SK-N-SH (cell line): ENCODE data around the gene DSG3. TPM values are rescaled to one million over a fixed set of nuclear protein-coding genes. Genes with fewer than 3 reads are reported as not detected.

Experiments used
- CTCF ChIA-PET: fragments of 300-600, 350-600 bp; formaldehyde crosslinking; extraction: SDS; loops from one replicate; lab custom pipeline; 2021; lab: Yijun Ruan, JAX
- POLR2A ChIA-PET: fragments of 350-600 bp; sonication (Branson Sonifier 250); formaldehyde crosslinking; extraction: SDS; loops from one replicate; lab custom pipeline; 2020; ENCODE audit warnings: antibody characterized with exemption, inconsistent platforms; lab: Yijun Ruan, JAX
- DNase-seq: peaks from one replicate; pipeline ENCODE4 v3.0.0; 2012
- H2AFZ ChIP-seq: fragments of 200-600 bp; sonication (generic); 2 replicates; pipeline ENCODE4 v1.8.1; 2016; ENCODE audit warnings: antibody characterized with exemption, mild to moderate bottlenecking, low read depth
- H3F3A ChIP-seq: fragments of 200-600 bp; sonication (generic); replicated peaks from 2 replicates; pipeline ENCODE3; 2016; ENCODE audit warnings: antibody characterized with exemption, mild to moderate bottlenecking; ENCODE audit not compliant: insufficient read depth
- H3K27ac ChIP-seq, 2 experiments: fragments of 200-500 bp in 1 of 2; fragments of 200-600 bp in 1 of 2; sonication (Bioruptor generic) in 1 of 2; sonication (generic), shearing (Covaris generic) in 1 of 2; 2 replicates each; pipeline versions ENCODE4 v1.5.1 to v1.6.1; 2014 to 2016; ENCODE audit warnings: low read depth in 2 of 2, inconsistent platforms in 1 of 2, low read length in 1 of 2, mild to moderate bottlenecking in 1 of 2, mixed read lengths in 1 of 2
- H3K27me3 ChIP-seq: fragments of 200-600 bp; sonication (generic), shearing (Covaris generic); 2 replicates; pipeline ENCODE4 v1.6.1; 2016; ENCODE audit warnings: mixed run types; ENCODE audit not compliant: insufficient read depth
- H3K36me3 ChIP-seq, 2 experiments: fragments of 200-500 bp in 1 of 2; fragments of 200-600 bp in 1 of 2; sonication (Bioruptor generic) in 1 of 2; sonication (generic) in 1 of 2; replicated peaks in 1 of 2; 2 replicates each; pipeline versions ENCODE3 to v1.5.1; 2014 to 2016; ENCODE audit warnings: low read length in 1 of 2, mild to moderate bottlenecking in 1 of 2; ENCODE audit not compliant: insufficient read depth in 2 of 2, control insufficient read depth in 1 of 2
- H3K4me1 ChIP-seq, 2 experiments: fragments of 200-500 bp in 1 of 2; fragments of 200-600 bp in 1 of 2; sonication (Bioruptor generic) in 1 of 2; sonication (generic), shearing (Covaris generic) in 1 of 2; 2 replicates each; pipeline versions ENCODE4 v1.5.1 to v1.6.1; 2014 to 2016; ENCODE audit warnings: low read depth in 1 of 2, low read length in 1 of 2, mixed run types in 1 of 2; ENCODE audit not compliant: insufficient read depth in 2 of 2, control insufficient read depth in 1 of 2
- H3K4me2 ChIP-seq: fragments of 200-600 bp; sonication (generic), shearing (Covaris generic); 2 replicates; pipeline ENCODE4 v1.6.1; 2017; ENCODE audit warnings: mixed run types
- H3K4me3 ChIP-seq, 2 experiments: fragments of 200-500 bp in 1 of 2; fragments of 200-600 bp in 1 of 2; sonication (Bioruptor generic) in 1 of 2; sonication (generic), shearing (Covaris generic) in 1 of 2; 2 replicates each; pipeline versions ENCODE4 v1.5.1 to v1.8.1; 2014 to 2016; ENCODE audit warnings: low read depth in 2 of 2, inconsistent platforms in 1 of 2, low read length in 1 of 2, mild to moderate bottlenecking in 1 of 2, mixed read lengths in 1 of 2, moderate library complexity in 1 of 2
- H3K79me2 ChIP-seq: fragments of 200-600 bp; sonication (generic); 2 replicates; pipeline ENCODE4 v1.8.1; 2017; ENCODE audit warnings: mild to moderate bottlenecking; ENCODE audit not compliant: insufficient read depth
- H3K9ac ChIP-seq: fragments of 200-600 bp; sonication (generic); 2 replicates; pipeline ENCODE4 v1.6.1; 2017; ENCODE audit warnings: mixed run types
- H3K9me2 ChIP-seq: fragments of 200-600 bp; sonication (generic); 2 replicates; pipeline ENCODE4 v1.6.1; 2017; ENCODE audit warnings: mixed run types
- H3K9me3 ChIP-seq: fragments of 200-600 bp; sonication (generic); 2 replicates; pipeline ENCODE4 v1.6.1; 2017; ENCODE audit warnings: mixed run types, mild to moderate bottlenecking, moderate library complexity
- H4K20me1 ChIP-seq: fragments of 200-600 bp; sonication (generic); 2 replicates; pipeline ENCODE4 v1.6.1; 2017; ENCODE audit warnings: mild to moderate bottlenecking, mixed run types; ENCODE audit not compliant: insufficient read depth
- CHD2 ChIP-seq: fragments of 150-350 bp; IDR thresholded peaks from 2 replicates; pipeline ENCODE4 v1.6.1; 2018; ENCODE audit warnings: low read length; ENCODE audit not compliant: partially characterized antibody
- FOSL2 ChIP-seq: IDR thresholded peaks from 2 replicates; pipeline ENCODE4 v1.4.0; 2012; ENCODE audit warnings: low read depth, mild to moderate bottlenecking, moderate library complexity, borderline replicate concordance
- FOXJ3 ChIP-seq: sonication (generic); formaldehyde crosslinking; IDR thresholded peaks from 2 replicates; pipeline ENCODE4 v1.5.1; 2020; ENCODE audit warnings: mild to moderate bottlenecking, missing genetic modification reagents
- GATA2 ChIP-seq: sonication (generic); formaldehyde crosslinking; IDR thresholded peaks from 2 replicates; pipeline ENCODE4 v1.5.0; 2020; ENCODE audit warnings: mild to moderate bottlenecking, missing genetic modification reagents
- JUND ChIP-seq: IDR thresholded peaks from 2 replicates; pipeline ENCODE4 v1.4.0; 2012
- MAX ChIP-seq: IDR thresholded peaks from 2 replicates; pipeline ENCODE4 v1.4.0; 2012; ENCODE audit warnings: low read depth
- MEF2A ChIP-seq: IDR thresholded peaks from 2 replicates; pipeline ENCODE4 v1.4.0; 2012; ENCODE audit warnings: low read depth, borderline replicate concordance
- POLR2AphosphoS5 ChIP-seq: IDR thresholded peaks from 2 replicates; pipeline ENCODE4 v1.6.1; 2012; ENCODE audit warnings: low read depth, low read length
- REST ChIP-seq: IDR thresholded peaks from 2 replicates; pipeline ENCODE4 v1.6.1; 2012; ENCODE audit warnings: mild to moderate bottlenecking, low read depth, low read length, moderate library complexity
- RFX5 ChIP-seq: IDR thresholded peaks from 2 replicates; pipeline ENCODE4 v1.6.1; 2012; ENCODE audit warnings: mild to moderate bottlenecking, improper control_type of control experiment, low read length
- SIN3A ChIP-seq: IDR thresholded peaks from 2 replicates; pipeline ENCODE4 v1.6.1; 2012; ENCODE audit warnings: low read depth, mild to moderate bottlenecking, low read length, moderate library complexity, borderline replicate concordance
- SMC3 ChIP-seq: IDR thresholded peaks from 2 replicates; pipeline ENCODE4 v1.6.1; 2012; ENCODE audit warnings: low read depth, low read length, improper control_type of control experiment
- TCF12 ChIP-seq: IDR thresholded peaks from 2 replicates; pipeline ENCODE4 v1.4.0; 2012
- TEAD4 ChIP-seq: IDR thresholded peaks from 2 replicates; pipeline ENCODE4 v1.4.0; 2012; ENCODE audit warnings: mild to moderate bottlenecking, borderline replicate concordance; ENCODE audit not compliant: insufficient read depth
- USF1 ChIP-seq: IDR thresholded peaks from 2 replicates; pipeline ENCODE4 v1.4.0; 2012; ENCODE audit warnings: low read depth, borderline replicate concordance
- ZBTB33 ChIP-seq: IDR thresholded peaks from 2 replicates; pipeline ENCODE4 v1.4.0; 2012; ENCODE audit warnings: low read depth, borderline replicate concordance
- WGBS: methylation state at CpG from one replicate; pipeline ENCODE4 v1.1.6; 2017; ENCODE audit warnings: low lambda C conversion rate; 5-methylcytosine and 5-hydroxymethylcytosine counted together
- polyA plus RNA-seq, 3 experiments: library from polyadenylated mRNA; depleted of rRNA; stranded (reverse); fragments of >200 nt; gene quantifications; 2 replicates each; pipeline ENCODE4 v1.2.3, GENCODE V29; 2012
- TF ChIP-seq, protein P1 (sequence below): IDR thresholded peaks from 2 replicates; pipeline ENCODE4; 2012
- TF ChIP-seq, protein P2 (sequence below): fragments of 150-350 bp; IDR thresholded peaks from 2 replicates; pipeline ENCODE4 v1.6.1; 2017; ENCODE audit warnings: antibody characterized with exemption, low read length, low read depth, borderline replicate concordance
- TF ChIP-seq, protein P3 (sequence below): fragments of 150-350 bp; IDR thresholded peaks from 2 replicates; pipeline ENCODE4 v1.6.1; 2016; ENCODE audit warnings: mild to moderate bottlenecking, low read depth, low read length

The DSG3 gene
- polyA plus RNA-seq, 1 of the 3 experiments (the other 2 are of a cell fraction), result 0.02 TPM

GRCh38 chr18:31436825-31437224 lies 10.7 kb upstream of the DSG3 start:
- H3K27me3 ChIP-seq, result peaks cover 10% of the 10 kb centered on the region; the same call in 1 of the 2 replicates
- TF ChIP-seq USF1, result no peak
- no peak for TF ChIP-seq TCF12
- TF ChIP-seq ZBTB33, result no peak
- TF ChIP-seq CHD2, result no peak
- TF ChIP-seq, protein P1, sequence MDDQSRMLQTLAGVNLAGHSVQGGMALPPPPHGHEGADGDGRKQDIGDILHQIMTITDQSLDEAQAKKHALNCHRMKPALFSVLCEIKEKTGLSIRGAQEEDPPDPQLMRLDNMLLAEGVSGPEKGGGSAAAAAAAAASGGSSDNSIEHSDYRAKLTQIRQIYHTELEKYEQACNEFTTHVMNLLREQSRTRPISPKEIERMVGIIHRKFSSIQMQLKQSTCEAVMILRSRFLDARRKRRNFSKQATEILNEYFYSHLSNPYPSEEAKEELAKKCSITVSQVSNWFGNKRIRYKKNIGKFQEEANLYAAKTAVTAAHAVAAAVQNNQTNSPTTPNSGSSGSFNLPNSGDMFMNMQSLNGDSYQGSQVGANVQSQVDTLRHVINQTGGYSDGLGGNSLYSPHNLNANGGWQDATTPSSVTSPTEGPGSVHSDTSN, result no peak
- TF ChIP-seq GATA2 (CRISPR knock-in tag), result no peak
- TF ChIP-seq MEF2A, result no peak
- no peak for TF ChIP-seq REST
- TF ChIP-seq SIN3A, result no peak
- TF ChIP-seq POLR2AphosphoS5, result no peak
- TF ChIP-seq JUND, result no peak
- TF ChIP-seq FOXJ3 (CRISPR knock-in tag), result no peak
- TF ChIP-seq TEAD4, result no peak
- TF ChIP-seq RFX5, result no peak
- TF ChIP-seq, protein P2, sequence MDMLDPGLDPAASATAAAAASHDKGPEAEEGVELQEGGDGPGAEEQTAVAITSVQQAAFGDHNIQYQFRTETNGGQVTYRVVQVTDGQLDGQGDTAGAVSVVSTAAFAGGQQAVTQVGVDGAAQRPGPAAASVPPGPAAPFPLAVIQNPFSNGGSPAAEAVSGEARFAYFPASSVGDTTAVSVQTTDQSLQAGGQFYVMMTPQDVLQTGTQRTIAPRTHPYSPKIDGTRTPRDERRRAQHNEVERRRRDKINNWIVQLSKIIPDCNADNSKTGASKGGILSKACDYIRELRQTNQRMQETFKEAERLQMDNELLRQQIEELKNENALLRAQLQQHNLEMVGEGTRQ, result no peak
- TF ChIP-seq, protein P3, sequence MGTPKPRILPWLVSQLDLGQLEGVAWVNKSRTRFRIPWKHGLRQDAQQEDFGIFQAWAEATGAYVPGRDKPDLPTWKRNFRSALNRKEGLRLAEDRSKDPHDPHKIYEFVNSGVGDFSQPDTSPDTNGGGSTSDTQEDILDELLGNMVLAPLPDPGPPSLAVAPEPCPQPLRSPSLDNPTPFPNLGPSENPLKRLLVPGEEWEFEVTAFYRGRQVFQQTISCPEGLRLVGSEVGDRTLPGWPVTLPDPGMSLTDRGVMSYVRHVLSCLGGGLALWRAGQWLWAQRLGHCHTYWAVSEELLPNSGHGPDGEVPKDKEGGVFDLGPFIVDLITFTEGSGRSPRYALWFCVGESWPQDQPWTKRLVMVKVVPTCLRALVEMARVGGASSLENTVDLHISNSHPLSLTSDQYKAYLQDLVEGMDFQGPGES, result no peak
- TF ChIP-seq SMC3, result no peak
- no peak for TF ChIP-seq FOSL2
- no peak for TF ChIP-seq MAX
- H3K9me2 ChIP-seq, result no peaks in the 10 kb centered on the region
- no peak for DNase-seq
- H3F3A ChIP-seq, result no peaks in the 10 kb centered on the region
- 1% methylated on average over 3 of the region's 3 CpGs for WGBS
- H2AFZ ChIP-seq, result no peak overlapping the region
- no peaks in the 10 kb centered on the region for H4K20me1 ChIP-seq
- no peak overlapping the region for H3K9ac ChIP-seq
- H3K9me3 ChIP-seq, result no peaks in the 10 kb centered on the region
- no peak overlapping the region for H3K4me3 ChIP-seq
- ChIA-PET POLR2A (interaction anchor here (0.6 kb wide), 1 partner anchor 747 kb away, joined by 3 read pairs; no protein-coding TSS in a partner anchor), CTCF (no interaction called here)
- H3K4me1 ChIP-seq, result no peaks in the 10 kb centered on the region
- no peaks in the 10 kb centered on the region for H3K79me2 ChIP-seq
- no peaks in the 10 kb centered on the region for H3K36me3 ChIP-seq
- no peak overlapping the region for H3K27ac ChIP-seq
- no peak overlapping the region for H3K4me2 ChIP-seq
